SHP77 treated with DMSO at 0.1 percent for 48 hours (cell line): ENCODE measurements around the gene UGT1A10.

Source experiments
- DNase-seq: peaks from one replicate; lab custom pipeline; 2025; lab: John Stamatoyannopoulos, UW

Gene UGT1A10

GRCh38 chr2:233822101-233822771 is 186.0 kb downstream of the UGT1A10 start:
- DNase-seq: no peak
